Nephron (organoid): Measurements from ENCODE around the gene NME3.
A peak's percentile ranks its signal among the peaks of the same experiment; 100 is the strongest.

Experiments used
- H3K27ac Mint-ChIP-seq, 3 experiments: 2 replicates each; pipeline ENCODE4 v1.8.0; 2020; ENCODE audit warnings: mixed read lengths in 3 of 3, mild to moderate bottlenecking in 2 of 3, moderate library complexity in 1 of 3
- H3K27me3 Mint-ChIP-seq: 2 replicates; pipeline ENCODE4 v1.8.0; 2021; ENCODE audit warnings: low read depth, mild to moderate bottlenecking, moderate library complexity, mixed read lengths
- H3K36me3 Mint-ChIP-seq: 2 replicates; pipeline ENCODE4 v1.8.0; 2020; ENCODE audit warnings: low read depth, mixed read lengths
- H3K4me1 Mint-ChIP-seq: 2 replicates; pipeline ENCODE4 v1.8.0; 2020; ENCODE audit warnings: mixed read lengths
- H3K4me3 Mint-ChIP-seq, 3 experiments: 2 replicates each; pipeline ENCODE4 v1.8.0; 2020; ENCODE audit warnings: mild to moderate bottlenecking in 3 of 3, mixed read lengths in 3 of 3, moderate library complexity in 2 of 3
- H3K9me3 Mint-ChIP-seq: 2 replicates; pipeline ENCODE4 v1.8.0; 2020; ENCODE audit warnings: mixed read lengths
- CTCF ChIP-seq, 3 experiments: fragments of 200-600 bp; sonication (generic); IDR thresholded peaks; one replicate each; pipeline ENCODE4 v1.5.0; 2021; ENCODE audit warnings: antibody characterized with exemption in 3 of 3; ENCODE audit not compliant: unreplicated experiment in 3 of 3

Gene NME3

DNA sequence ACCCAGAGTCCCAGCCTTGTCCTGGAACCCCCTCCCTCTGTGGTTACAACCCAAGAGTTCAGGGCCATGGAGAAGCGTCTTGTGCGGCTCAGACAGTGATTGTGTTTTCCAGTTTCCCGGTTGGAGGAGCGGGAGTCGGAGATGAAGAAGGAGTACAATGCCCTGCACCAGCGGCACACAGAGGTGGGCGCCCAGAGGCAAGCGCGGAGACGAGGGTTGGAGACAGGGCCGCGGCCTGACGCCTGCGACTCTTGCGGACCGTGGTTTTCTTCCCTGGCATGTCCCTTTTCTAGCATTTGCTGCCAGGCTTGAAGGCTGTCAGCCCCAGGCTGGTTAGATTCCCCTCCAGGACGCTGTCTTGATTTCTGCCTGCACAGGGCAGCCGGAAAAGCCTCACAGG lies 42.3 kb downstream of the NME3 start:
- no peaks in the 10 kb centered on the region for H3K4me1 Mint-ChIP-seq
- H3K9me3 Mint-ChIP-seq: no peaks in the 10 kb centered on the region
- H3K36me3 Mint-ChIP-seq: peaks cover 36% of the 10 kb centered on the region
- H3K27ac Mint-ChIP-seq: no peak overlapping the region
- TF ChIP-seq CTCF (IDR thresholded peaks at IDR 0.05; ENCODE audit: unreplicated experiment in 3 of 3): no peak
- H3K4me3 Mint-ChIP-seq: no peak overlapping the region
- H3K27me3 Mint-ChIP-seq: no peaks in the 10 kb centered on the region

DNA sequence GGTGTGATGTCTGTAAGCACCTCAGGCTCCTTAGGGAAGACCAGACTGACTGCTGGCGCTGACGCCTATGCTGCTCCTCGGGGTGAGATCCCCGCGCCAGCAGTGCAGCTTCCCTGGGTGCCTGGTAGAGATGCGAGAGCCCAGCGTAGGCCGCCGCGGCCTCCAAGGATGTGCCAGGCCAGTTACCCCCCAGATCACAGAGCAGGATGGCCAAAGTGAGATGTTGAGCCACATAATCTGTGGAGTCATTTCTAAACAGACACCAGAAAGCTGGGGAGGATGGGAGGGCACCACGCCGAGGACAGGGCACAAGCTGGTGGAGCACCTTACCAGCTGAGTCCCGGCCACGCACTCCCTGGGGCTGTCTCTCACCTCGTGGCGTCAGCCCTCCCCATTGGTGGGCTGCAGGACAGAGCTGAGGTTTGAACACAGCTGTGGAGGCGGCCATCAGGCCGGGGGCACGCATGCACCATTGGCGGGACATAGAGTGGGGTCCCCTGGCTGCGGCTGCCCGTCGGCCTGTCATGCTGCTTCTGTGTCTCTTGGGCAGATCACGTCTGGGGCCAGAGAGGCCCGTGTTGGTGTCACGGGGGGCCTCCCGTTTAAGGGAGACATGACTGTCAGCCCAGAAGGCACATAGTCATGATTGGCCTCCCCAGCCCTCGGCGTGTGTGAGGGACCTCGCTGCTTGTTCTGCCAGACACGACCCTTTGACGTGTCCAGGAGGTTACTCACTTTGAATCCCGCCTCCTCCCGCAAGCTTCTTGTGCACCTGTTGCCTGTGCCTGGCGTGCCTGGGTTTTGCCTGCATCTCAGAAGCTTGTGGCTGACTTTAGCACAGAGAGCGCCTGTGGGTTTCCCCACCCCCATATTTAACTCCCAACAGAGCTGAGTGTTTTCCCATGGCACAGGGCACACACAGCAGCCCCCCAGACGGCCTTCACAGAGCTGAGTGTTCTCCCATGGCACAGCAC lies 43.4 kb downstream of the NME3 start:
- Mint-ChIP-seq H3K9me3 (no peaks in the 10 kb centered on the region), H3K4me1 (peaks cover 6% of the 10 kb centered on the region), H3K27ac (no peak overlapping the region), H3K27me3 (no peaks in the 10 kb centered on the region), H3K36me3 (peaks cover 31% of the 10 kb centered on the region), H3K4me3 (no peak overlapping the region)
- no peak for TF ChIP-seq CTCF (IDR thresholded peaks at IDR 0.05; ENCODE audit: unreplicated experiment in 3 of 3)

DNA sequence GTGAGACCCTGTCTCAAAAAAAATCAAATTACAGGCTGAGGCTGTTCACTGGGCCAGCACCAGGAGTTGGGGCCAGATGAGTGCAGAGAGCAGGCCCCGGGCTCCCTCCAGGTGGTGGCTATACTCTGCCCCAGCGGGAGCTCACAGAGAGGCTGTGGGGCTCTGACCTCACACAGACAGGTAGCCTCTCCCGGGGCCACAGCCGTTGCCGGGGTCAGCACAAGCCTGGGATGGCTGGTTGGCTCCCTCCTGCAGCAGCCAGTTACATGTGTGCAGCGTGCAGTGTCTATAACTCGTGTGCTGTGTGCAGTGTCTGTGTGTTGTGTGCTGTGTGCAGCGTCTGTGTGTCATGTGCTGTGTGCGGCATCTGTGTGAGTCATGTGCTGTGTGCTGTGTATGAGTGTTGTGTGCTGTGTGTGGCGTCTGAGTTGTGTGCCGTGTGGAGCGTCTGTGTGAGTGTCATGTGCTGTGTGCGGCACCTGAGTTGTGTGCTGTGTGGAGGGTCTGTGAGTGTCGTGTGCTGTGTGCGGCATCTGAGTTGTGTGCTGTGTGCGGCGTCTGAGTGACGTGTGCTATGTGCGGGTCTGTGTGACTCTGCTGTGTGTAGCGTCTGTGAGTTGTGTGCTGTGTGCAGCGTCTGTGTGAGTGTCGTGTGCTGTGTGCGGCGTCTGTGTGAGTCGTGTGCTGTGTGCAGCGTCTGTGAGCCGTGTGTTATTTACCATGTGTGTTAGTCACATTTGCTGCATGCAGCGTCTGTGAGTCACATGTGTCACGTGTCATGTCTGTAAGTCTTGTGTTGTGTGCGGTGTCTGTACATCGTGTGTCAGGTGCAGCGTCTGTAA lies 44.5 kb downstream of the NME3 start:
- H3K27ac Mint-ChIP-seq: no peak overlapping the region
- H3K4me3 Mint-ChIP-seq: no peak overlapping the region
- peaks cover 24% of the 10 kb centered on the region for H3K36me3 Mint-ChIP-seq
- no peak for TF ChIP-seq CTCF (IDR thresholded peaks at IDR 0.05; ENCODE audit: unreplicated experiment in 3 of 3)
- H3K9me3 Mint-ChIP-seq: no peaks in the 10 kb centered on the region
- peaks cover 11% of the 10 kb centered on the region for H3K4me1 Mint-ChIP-seq
- H3K27me3 Mint-ChIP-seq: no peaks in the 10 kb centered on the region

- H3K36me3 Mint-ChIP-seq: peaks cover 26% of the 10 kb centered on the region
- peaks cover 11% of the 10 kb centered on the region for H3K4me1 Mint-ChIP-seq
- no peak for TF ChIP-seq CTCF (IDR thresholded peaks at IDR 0.05; ENCODE audit: unreplicated experiment in 3 of 3)
- no peaks in the 10 kb centered on the region for H3K27me3 Mint-ChIP-seq
- no peaks in the 10 kb centered on the region for H3K9me3 Mint-ChIP-seq
- no peak overlapping the region for H3K27ac Mint-ChIP-seq
- no peak overlapping the region for H3K4me3 Mint-ChIP-seq
Observed at GRCh38 chr16:1724491-1724890, 46.9 kb downstream of the NME3 start.

GRCh38 chr16:1723450-1724147 lies 47.7 kb downstream of the NME3 start:
- Mint-ChIP-seq H3K27ac (peak overlapping the region in 2 of 3 experiments; percentile 26 to 33), H3K27me3 (no peaks in the 10 kb centered on the region), H3K4me1 (peaks cover 11% of the 10 kb centered on the region), H3K4me3 (no peak overlapping the region), H3K9me3 (no peaks in the 10 kb centered on the region), H3K36me3 (peaks cover 18% of the 10 kb centered on the region)
- peak; percentile 70 to 77 (median 70) for TF ChIP-seq CTCF (IDR thresholded peaks at IDR 0.05; ENCODE audit: unreplicated experiment in 3 of 3)
